Measurements from ENCODE around the gene CALML3. TPM values are rescaled to one million over a fixed set of nuclear protein-coding genes. Genes with fewer than 3 reads are reported as not detected.

The CALML3 gene
- total RNA-seq, 1 experiment from 2014 or later, result not detected

DNA sequence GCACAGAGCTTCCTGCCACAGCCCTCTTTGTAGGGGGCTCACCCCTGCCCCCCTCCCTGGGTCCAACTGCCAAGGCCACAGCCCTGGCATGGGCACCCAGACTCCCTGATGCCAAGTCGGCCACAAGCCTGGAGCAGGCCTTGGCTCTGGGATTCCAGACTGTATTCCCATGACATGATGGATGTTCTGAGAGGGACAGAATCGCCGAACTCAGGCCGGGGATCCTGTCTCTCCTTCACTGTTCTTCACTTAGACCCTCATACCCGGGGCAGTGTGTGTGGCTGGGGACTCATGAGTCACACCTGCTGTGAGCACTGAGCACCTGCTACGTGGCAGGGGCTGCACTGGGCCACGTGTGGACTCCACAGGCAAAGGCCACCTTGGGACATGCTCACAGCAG lies 33.3 kb upstream of the CALML3 start:
- in situ Hi-C loops (cut with HindIII; ENCODE audit: low pct_unique_long_range_greater_than_20kb, low sequenced_read_pairs) (no loop called here), intact Hi-C loops (cut with micrococcal nuclease; ENCODE audit: unreplicated experiment) (no loop called here)
- TF ChIP-seq, protein P1, sequence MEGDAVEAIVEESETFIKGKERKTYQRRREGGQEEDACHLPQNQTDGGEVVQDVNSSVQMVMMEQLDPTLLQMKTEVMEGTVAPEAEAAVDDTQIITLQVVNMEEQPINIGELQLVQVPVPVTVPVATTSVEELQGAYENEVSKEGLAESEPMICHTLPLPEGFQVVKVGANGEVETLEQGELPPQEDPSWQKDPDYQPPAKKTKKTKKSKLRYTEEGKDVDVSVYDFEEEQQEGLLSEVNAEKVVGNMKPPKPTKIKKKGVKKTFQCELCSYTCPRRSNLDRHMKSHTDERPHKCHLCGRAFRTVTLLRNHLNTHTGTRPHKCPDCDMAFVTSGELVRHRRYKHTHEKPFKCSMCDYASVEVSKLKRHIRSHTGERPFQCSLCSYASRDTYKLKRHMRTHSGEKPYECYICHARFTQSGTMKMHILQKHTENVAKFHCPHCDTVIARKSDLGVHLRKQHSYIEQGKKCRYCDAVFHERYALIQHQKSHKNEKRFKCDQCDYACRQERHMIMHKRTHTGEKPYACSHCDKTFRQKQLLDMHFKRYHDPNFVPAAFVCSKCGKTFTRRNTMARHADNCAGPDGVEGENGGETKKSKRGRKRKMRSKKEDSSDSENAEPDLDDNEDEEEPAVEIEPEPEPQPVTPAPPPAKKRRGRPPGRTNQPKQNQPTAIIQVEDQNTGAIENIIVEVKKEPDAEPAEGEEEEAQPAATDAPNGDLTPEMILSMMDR (IDR thresholded peaks at IDR 0.05), result no peak
- TF ChIP-seq SIN3A (IDR thresholded peaks at IDR 0.05; ENCODE audit: borderline replicate concordance, insufficient read depth, low read depth, low read length), result no peak
- TF ChIP-seq TCF7L2 (IDR thresholded peaks at IDR 0.05; ENCODE audit: low read depth, low read length), result no peak
- TF ChIP-seq POLR2AphosphoS5 (IDR thresholded peaks at IDR 0.05; ENCODE audit: low read depth, low read length), result no peak
- TF ChIP-seq, protein P2, sequence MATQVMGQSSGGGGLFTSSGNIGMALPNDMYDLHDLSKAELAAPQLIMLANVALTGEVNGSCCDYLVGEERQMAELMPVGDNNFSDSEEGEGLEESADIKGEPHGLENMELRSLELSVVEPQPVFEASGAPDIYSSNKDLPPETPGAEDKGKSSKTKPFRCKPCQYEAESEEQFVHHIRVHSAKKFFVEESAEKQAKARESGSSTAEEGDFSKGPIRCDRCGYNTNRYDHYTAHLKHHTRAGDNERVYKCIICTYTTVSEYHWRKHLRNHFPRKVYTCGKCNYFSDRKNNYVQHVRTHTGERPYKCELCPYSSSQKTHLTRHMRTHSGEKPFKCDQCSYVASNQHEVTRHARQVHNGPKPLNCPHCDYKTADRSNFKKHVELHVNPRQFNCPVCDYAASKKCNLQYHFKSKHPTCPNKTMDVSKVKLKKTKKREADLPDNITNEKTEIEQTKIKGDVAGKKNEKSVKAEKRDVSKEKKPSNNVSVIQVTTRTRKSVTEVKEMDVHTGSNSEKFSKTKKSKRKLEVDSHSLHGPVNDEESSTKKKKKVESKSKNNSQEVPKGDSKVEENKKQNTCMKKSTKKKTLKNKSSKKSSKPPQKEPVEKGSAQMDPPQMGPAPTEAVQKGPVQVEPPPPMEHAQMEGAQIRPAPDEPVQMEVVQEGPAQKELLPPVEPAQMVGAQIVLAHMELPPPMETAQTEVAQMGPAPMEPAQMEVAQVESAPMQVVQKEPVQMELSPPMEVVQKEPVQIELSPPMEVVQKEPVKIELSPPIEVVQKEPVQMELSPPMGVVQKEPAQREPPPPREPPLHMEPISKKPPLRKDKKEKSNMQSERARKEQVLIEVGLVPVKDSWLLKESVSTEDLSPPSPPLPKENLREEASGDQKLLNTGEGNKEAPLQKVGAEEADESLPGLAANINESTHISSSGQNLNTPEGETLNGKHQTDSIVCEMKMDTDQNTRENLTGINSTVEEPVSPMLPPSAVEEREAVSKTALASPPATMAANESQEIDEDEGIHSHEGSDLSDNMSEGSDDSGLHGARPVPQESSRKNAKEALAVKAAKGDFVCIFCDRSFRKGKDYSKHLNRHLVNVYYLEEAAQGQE (IDR thresholded peaks at IDR 0.05; ENCODE audit: insufficient read depth in 1 of 2, low read depth in 2 of 2, low read length in 1 of 2), result no peak
- H3K9me3 ChIP-seq (ENCODE audit: control insufficient read depth, insufficient read depth, low read depth, low read length), result no peaks in the 10 kb centered on the region
- no peaks in the 10 kb centered on the region for H3K36me3 ChIP-seq (ENCODE audit: control insufficient read depth, insufficient read depth, low read length)
- H3K4me1 ChIP-seq (ENCODE audit: control insufficient read depth, insufficient read depth, low read length), result no peaks in the 10 kb centered on the region
- no peak overlapping the region for H3K27ac ChIP-seq (ENCODE audit: low read length)
- ChIA-PET POLR2A (no interaction called here), CTCF (no interaction called here)
- H3K4me3 ChIP-seq (ENCODE audit: low read depth in 2 of 2, low read length in 2 of 2), result no peak overlapping the region
- no peak for DNase-seq (ENCODE audit: low read depth, low spot score)
- no peak for ATAC-seq
- no TSS peak for BruUV-seq (replicated peaks)
- no peaks in the 10 kb centered on the region for H3K27me3 ChIP-seq (ENCODE audit: control insufficient read depth, insufficient read depth, low read length)

DNA sequence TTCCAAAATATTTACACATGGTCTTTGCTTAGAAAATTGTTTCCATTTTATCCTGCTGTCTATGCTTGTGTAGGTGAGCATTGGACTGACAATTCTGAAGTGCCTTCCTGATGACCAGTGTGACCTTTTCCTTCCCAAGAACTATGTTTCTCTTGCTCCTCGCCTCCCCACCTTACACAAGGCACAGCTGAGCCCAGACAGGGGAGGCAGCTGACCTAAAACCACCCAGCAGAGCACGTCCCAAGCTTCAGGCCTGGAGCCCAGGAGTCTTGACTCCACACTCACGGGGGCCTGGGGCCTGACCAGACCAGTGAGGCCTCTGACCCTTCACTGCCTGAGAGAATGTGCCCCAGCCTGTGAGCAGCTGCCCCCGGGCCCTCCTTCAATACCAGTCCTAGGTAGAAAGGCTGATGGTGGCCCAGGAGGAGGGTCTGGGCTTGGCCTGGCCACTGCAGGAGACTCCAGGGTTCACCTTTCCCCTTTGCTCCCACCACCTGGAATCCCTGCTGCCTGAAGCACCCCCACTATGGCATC lies 32.4 kb upstream of the CALML3 start:
- ATAC-seq, result no peak
- ChIA-PET CTCF (no interaction called here), POLR2A (no interaction called here)
- TF ChIP-seq, protein P2 (IDR thresholded peaks at IDR 0.05; ENCODE audit: insufficient read depth in 1 of 2, low read depth in 2 of 2, low read length in 1 of 2), result no peak
- TF ChIP-seq POLR2AphosphoS5 (IDR thresholded peaks at IDR 0.05; ENCODE audit: low read depth, low read length), result no peak
- no peak for TF ChIP-seq SIN3A (IDR thresholded peaks at IDR 0.05; ENCODE audit: borderline replicate concordance, insufficient read depth, low read depth, low read length)
- H3K9me3 ChIP-seq (ENCODE audit: control insufficient read depth, insufficient read depth, low read depth, low read length), result no peaks in the 10 kb centered on the region
- no peak overlapping the region for H3K4me3 ChIP-seq (ENCODE audit: low read depth in 2 of 2, low read length in 2 of 2)
- no peak overlapping the region for H3K27ac ChIP-seq (ENCODE audit: low read length)
- DNase-seq (ENCODE audit: low read depth, low spot score), result no peak
- no peaks in the 10 kb centered on the region for H3K27me3 ChIP-seq (ENCODE audit: control insufficient read depth, insufficient read depth, low read length)
- H3K36me3 ChIP-seq (ENCODE audit: control insufficient read depth, insufficient read depth, low read length), result no peaks in the 10 kb centered on the region
- no peaks in the 10 kb centered on the region for H3K4me1 ChIP-seq (ENCODE audit: control insufficient read depth, insufficient read depth, low read length)
- in situ Hi-C loops (cut with HindIII; ENCODE audit: low pct_unique_long_range_greater_than_20kb, low sequenced_read_pairs) (no loop called here), intact Hi-C loops (cut with micrococcal nuclease; ENCODE audit: unreplicated experiment) (no loop called here)
- no TSS peak for BruUV-seq (replicated peaks)
